ENCODE measurements around the gene RAMP3. TPM values are rescaled to one million over a fixed set of nuclear protein-coding genes. Genes with fewer than 3 reads are reported as not detected.
"Not testable (repeated sequence)": the region's sequence is repeated elsewhere in the genome, so short reads cannot be mapped to it uniquely, and the experiment has no call there.

The RAMP3 gene, protein sequence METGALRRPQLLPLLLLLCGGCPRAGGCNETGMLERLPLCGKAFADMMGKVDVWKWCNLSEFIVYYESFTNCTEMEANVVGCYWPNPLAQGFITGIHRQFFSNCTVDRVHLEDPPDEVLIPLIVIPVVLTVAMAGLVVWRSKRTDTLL
- total RNA-seq (2014; rRNA removed; shearing (Covaris generic)), result 0.11 and 0.31 TPM in 2 replicates

GRCh38 chr7:45157653-45158401 lies at the start of gene RAMP3:
RAMP3 (plus strand) TSS chr7:45157791; CDS start chr7:45157829, 38 bp downstream.
- DNase-seq, result peak; percentile 92
- Histone ChIP-seq H3K4me3 (ENCODE audit: insufficient read depth, low read depth, low read length) (peak within 1 kb of the TSS; percentile 52), H3K36me3 (replicated peaks; ENCODE audit: control insufficient read depth, insufficient read depth, low read length) (no peaks in the 10 kb centered on the region), H3K27me3 (ENCODE audit: control insufficient read depth, insufficient read depth, low read length) (peaks cover 30% of the 10 kb centered on the region)

DNA sequence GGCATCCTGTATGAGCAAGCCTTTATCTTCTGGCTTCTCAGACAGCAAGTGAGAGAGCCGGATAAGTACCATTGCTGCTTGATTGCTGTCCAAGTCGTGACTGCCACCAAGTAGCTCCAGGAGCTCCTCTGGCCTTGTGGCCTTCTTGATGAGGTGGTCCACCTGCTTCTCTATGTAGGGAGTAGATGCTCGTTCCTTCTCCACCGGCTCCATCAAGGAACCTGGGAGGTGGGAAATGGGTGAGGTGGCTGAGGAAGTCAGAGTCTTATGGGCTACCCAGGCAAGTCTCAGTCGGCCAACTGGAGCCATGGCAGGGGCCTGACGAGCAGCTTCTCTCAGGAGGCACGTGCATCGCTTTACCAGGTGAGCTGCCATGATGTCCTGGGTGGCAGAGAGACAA lies 48.7 kb upstream of the RAMP3 start:
- peaks cover 54% of the 10 kb centered on the region for H3K36me3 ChIP-seq (replicated peaks; ENCODE audit: control insufficient read depth, insufficient read depth, low read length)
- no peak overlapping the region for H3K4me3 ChIP-seq (ENCODE audit: insufficient read depth, low read depth, low read length)
- no peak for DNase-seq
- no peaks in the 10 kb centered on the region for H3K27me3 ChIP-seq (ENCODE audit: control insufficient read depth, insufficient read depth, low read length)

DNA sequence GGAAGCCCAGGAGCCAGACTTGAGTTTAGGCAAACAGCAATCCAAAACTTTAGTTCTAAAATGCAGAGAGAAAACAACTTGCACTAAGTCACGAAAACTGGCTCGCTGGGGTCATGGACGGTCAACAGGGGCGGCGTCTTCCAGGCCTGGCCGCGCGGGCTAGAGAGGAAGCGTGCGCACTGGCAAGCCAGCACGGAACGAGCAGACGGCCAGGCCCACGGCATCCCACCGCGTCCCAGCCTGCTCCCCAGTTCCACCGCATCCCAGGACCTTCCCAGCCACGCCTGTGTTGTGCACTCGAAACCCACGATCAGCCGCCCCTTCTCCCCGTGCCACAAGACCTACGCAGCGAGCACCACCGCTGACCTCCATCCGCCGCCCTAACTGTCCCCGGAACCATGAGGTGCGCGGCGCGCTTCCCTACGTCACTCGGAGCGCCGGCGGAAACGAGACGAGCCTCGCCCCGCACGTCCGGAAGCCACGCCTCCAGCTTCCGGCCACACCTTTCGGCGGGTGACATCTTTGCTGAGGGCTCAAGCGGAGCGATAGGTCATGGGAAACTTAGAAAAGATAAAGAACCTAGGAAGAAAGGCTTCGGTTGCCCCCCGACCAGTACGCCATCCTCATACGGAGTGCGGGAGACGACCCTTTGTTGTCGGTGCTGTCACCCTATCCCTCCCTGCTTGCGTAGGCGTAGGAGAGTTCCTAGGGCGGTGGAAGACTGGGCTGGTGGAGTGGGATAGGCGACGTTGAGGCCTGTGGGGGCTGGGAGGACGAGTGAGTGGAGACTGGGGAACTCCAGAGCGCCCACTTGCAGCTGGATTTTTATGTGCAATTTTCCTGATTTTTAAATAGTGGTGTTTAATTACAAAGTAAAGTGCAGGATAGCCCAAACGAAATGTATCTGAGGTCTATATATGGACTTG lies 46.0 kb upstream of the RAMP3 start, which contains the start of gene TBRG4:
Gene TBRG4, minus strand, starts transcription at position 400 of the 926 bp plus-strand sequence. CDS start 2,460 bp downstream, outside the sequence.
- H3K27me3 ChIP-seq (ENCODE audit: control insufficient read depth, insufficient read depth, low read length), result no peaks in the 10 kb centered on the region
- H3K4me3 ChIP-seq (ENCODE audit: insufficient read depth, low read depth, low read length), result peak within 1 kb of the TSS; percentile 99
- peaks cover 28% of the 10 kb centered on the region for H3K36me3 ChIP-seq (replicated peaks; ENCODE audit: control insufficient read depth, insufficient read depth, low read length)
- peak; percentile 96 for DNase-seq

DNA sequence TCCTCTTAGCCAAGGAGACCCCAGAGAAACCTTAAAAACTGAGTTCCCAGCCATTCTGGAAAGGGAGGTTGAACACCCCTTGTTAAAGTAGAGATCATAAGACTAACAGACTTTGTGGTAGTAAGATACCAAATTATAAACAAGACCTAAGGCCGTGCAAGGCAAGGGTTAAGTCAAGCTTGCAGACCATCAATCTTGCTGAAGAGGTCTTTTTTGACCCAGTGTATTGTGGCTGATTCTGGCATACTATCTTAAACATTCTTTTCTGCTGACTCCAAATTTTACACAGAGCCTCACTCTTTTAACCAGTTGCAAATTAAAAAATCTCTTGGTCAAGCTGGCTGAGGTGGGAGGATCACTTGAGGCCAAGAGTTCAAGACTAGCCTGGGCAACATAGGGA lies 44.9 kb upstream of the RAMP3 start:
- H3K36me3 ChIP-seq (replicated peaks; ENCODE audit: control insufficient read depth, insufficient read depth, low read length), result peaks cover 17% of the 10 kb centered on the region
- no peak for DNase-seq
- H3K27me3 ChIP-seq (ENCODE audit: control insufficient read depth, insufficient read depth, low read length), result no peaks in the 10 kb centered on the region
- no peak overlapping the region for H3K4me3 ChIP-seq (ENCODE audit: insufficient read depth, low read depth, low read length)

DNA sequence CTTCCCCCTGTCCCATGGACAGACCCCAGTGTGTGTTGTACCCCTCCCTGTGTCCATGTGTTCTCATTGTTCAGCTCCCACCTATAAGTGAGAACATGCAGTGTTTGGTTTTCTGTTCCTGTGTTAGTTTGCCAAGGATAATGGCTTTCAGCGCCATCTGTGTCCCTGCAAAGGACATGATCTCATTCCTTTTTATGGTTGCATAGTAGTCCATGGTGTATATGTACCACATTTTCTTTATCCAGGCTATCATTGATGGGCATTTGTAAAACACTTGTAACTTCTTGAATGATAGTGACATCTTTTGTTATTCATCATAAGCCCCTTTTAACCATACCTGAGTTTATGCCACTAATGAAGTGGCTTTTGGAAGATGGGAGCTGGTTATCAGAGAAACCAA lies 43.3 kb upstream of the RAMP3 start:
- H3K27me3 ChIP-seq (ENCODE audit: control insufficient read depth, insufficient read depth, low read length); DNase-seq; H3K36me3 ChIP-seq (replicated peaks; ENCODE audit: control insufficient read depth, insufficient read depth, low read length); H3K4me3 ChIP-seq (ENCODE audit: insufficient read depth, low read depth, low read length): not testable (repeated sequence)

GRCh38 chr7:45114926-45115325 lies 42.7 kb upstream of the RAMP3 start:
- Histone ChIP-seq H3K36me3 (replicated peaks; ENCODE audit: control insufficient read depth, insufficient read depth, low read length) (no peaks in the 10 kb centered on the region), H3K4me3 (ENCODE audit: insufficient read depth, low read depth, low read length) (no peak overlapping the region), H3K27me3 (ENCODE audit: control insufficient read depth, insufficient read depth, low read length) (no peaks in the 10 kb centered on the region)
- no peak for DNase-seq

- Histone ChIP-seq H3K27me3 (ENCODE audit: control insufficient read depth, insufficient read depth, low read length) (no peaks in the 10 kb centered on the region), H3K36me3 (replicated peaks; ENCODE audit: control insufficient read depth, insufficient read depth, low read length) (no peaks in the 10 kb centered on the region), H3K4me3 (ENCODE audit: insufficient read depth, low read depth, low read length) (no peak overlapping the region)
- DNase-seq, result no peak
Observed at GRCh38 chr7:45116048-45116447, 41.5 kb upstream of the RAMP3 start.

DNA sequence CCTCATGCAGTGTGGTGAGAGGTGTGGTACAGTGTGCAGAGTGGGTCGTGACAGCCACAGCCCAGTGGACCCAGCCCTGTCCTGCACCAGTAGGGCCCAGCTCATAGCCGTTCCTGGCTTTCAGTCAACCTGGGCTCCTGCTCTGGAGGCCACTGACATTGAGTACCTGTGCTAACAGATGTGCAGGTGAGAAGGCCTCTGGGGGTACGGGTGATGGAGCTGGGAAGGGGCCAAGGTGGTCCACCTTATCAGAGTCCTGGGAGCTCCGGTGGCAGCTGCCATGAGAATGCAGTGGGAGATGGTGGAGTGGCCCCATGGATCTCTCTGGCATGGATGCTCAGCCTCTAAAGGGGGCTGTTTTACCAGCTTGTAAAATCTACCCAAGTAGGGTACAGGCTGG lies 40.0 kb upstream of the RAMP3 start:
- no peak overlapping the region for H3K4me3 ChIP-seq (ENCODE audit: insufficient read depth, low read depth, low read length)
- no peaks in the 10 kb centered on the region for H3K36me3 ChIP-seq (replicated peaks; ENCODE audit: control insufficient read depth, insufficient read depth, low read length)
- DNase-seq, result no peak
- no peaks in the 10 kb centered on the region for H3K27me3 ChIP-seq (ENCODE audit: control insufficient read depth, insufficient read depth, low read length)

GRCh38 chr7:45118292-45118691 lies 39.3 kb upstream of the RAMP3 start:
- H3K27me3 ChIP-seq (ENCODE audit: control insufficient read depth, insufficient read depth, low read length), result no peaks in the 10 kb centered on the region
- H3K36me3 ChIP-seq (replicated peaks; ENCODE audit: control insufficient read depth, insufficient read depth, low read length), result no peaks in the 10 kb centered on the region
- H3K4me3 ChIP-seq (ENCODE audit: insufficient read depth, low read depth, low read length), result no peak overlapping the region
- no peak for DNase-seq

GRCh38 chr7:45118889-45119331 lies 38.7 kb upstream of the RAMP3 start:
- no peak overlapping the region for H3K4me3 ChIP-seq (ENCODE audit: insufficient read depth, low read depth, low read length)
- H3K36me3 ChIP-seq (replicated peaks; ENCODE audit: control insufficient read depth, insufficient read depth, low read length), result no peaks in the 10 kb centered on the region
- no peaks in the 10 kb centered on the region for H3K27me3 ChIP-seq (ENCODE audit: control insufficient read depth, insufficient read depth, low read length)
- DNase-seq, result no peak

- Histone ChIP-seq H3K36me3 (replicated peaks; ENCODE audit: control insufficient read depth, insufficient read depth, low read length) (no peaks in the 10 kb centered on the region), H3K4me3 (ENCODE audit: insufficient read depth, low read depth, low read length) (no peak overlapping the region), H3K27me3 (ENCODE audit: control insufficient read depth, insufficient read depth, low read length) (no peaks in the 10 kb centered on the region)
- DNase-seq, result no peak
Observed at GRCh38 chr7:45119550-45119949, 38.0 kb upstream of the RAMP3 start.

- H3K27me3 ChIP-seq (ENCODE audit: control insufficient read depth, insufficient read depth, low read length), result no peaks in the 10 kb centered on the region
- peak; percentile 37 for DNase-seq
- H3K36me3 ChIP-seq (replicated peaks; ENCODE audit: control insufficient read depth, insufficient read depth, low read length), result no peaks in the 10 kb centered on the region
- H3K4me3 ChIP-seq (ENCODE audit: insufficient read depth, low read depth, low read length), result no peak overlapping the region
Observed at GRCh38 chr7:45122975-45123860, 34.4 kb upstream of the RAMP3 start.

DNA sequence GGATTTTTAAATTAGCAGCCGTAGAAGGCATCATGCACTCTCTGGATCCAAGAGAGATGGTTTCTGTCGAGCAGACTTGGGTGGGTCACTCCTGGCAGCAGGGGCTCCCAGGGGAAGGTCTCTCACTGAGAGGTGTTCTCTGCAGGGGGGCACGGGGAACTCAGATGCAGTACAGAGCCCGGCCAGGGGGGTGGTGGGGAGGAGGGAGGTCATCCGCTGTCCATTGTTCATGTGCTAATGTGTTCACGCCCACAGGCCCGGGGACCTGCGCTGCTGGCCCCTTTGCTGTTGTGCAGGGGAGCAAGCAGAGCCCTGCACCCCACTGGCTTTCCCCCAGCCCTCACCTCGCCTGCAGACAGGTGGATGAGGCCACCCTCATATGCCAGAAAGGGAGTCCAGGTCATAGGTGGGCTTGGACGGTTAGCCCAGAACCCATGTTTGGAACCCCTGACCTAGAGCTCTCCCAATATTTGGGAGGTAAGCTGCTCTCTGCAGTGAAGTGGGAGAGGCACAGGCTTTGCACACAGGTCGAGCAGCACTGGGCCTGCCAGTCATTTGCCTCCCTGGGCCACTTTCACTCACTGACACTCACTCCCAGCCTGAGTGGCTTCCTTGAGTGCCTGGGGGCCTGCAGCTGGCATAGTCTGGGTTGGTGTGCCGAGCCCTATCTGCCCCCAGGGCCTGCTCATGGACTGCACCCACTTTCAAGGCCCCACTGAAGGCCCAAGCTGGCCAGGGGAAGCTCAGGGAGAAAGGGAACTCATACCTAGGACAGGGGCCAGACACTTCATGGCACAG lies 33.5 kb upstream of the RAMP3 start:
- H3K27me3 ChIP-seq (ENCODE audit: control insufficient read depth, insufficient read depth, low read length), result no peaks in the 10 kb centered on the region
- no peak overlapping the region for H3K4me3 ChIP-seq (ENCODE audit: insufficient read depth, low read depth, low read length)
- peak; percentile 86 for DNase-seq

More for the DNA sequence above, 33.5 kb upstream of the RAMP3 start:
- H3K36me3 ChIP-seq (replicated peaks; ENCODE audit: control insufficient read depth, insufficient read depth, low read length), result no peaks in the 10 kb centered on the region
